ENCODE results near the gene TMEM63A.

TMEM63A gene

GRCh38 chr1:225868631-225869330, 13.4 kb downstream of the TMEM63A start:
- no peak for DNase-seq

GRCh38 chr1:225866981-225867380, 15.2 kb downstream of the TMEM63A start:
- DNase-seq: no peak

DNA sequence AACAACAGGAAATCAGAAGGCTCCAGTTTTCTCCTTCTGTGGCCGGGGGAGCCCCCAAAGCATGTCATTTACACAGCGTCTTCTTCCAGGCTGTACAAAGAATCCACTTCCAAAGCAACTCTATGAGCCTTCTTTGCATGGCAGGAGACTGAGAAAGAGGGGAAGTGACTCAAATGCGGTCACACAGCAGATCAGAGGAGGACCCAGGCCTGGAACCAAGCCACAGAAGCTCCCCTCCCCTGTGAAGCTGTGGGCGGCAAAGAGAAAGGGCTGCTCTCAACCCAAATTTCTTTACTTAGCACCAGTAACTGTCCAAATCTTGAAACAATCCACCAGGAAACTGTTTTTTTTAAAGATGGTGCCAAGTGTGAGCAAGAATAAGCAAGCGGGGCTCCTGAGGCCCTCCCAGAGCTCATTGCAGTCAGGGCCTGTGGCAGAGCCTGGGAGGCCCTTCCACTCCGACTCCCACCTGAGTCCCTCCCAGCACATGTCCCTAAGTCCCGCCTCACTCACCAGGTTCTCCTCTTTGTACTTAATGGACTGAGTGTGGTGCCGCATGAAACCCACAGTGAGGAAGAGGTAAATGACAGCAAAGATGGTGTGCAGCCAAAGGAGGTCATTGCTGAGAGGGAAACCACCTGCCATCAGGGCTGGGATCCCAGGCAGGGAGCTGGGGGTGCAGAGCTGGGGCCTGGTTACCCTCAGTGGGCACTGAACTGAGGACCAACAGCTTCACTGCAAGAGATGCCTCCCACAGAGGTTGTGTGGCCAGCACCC, 15.9 kb downstream of the TMEM63A start:
- DNase-seq: no peak

DNA sequence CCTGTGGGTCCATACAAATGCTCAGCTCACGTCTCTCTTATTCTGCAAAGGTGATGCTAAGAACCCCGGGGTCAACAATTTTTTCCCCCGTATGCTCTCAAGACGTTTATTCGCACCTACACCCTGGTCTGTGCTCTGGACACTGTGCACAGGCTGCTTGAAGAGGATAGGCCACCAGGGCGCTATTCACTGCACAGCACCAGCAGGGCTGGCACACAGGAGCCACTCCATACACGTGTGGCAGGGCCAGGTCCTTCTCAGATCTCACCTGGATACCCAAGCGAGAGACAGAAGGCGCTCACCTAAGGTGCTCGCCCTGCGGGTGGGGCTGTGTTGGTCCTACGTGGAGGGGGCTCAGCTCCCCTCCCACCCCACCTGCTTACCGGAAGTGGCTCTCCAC, 16.7 kb downstream of the TMEM63A start:
- DNase-seq: no peak

GRCh38 chr1:225863167-225863566, 19.0 kb downstream of the TMEM63A start:
- no peak for DNase-seq

GRCh38 chr1:225862581-225862950, 19.6 kb downstream of the TMEM63A start:
- DNase-seq: no peak

DNA sequence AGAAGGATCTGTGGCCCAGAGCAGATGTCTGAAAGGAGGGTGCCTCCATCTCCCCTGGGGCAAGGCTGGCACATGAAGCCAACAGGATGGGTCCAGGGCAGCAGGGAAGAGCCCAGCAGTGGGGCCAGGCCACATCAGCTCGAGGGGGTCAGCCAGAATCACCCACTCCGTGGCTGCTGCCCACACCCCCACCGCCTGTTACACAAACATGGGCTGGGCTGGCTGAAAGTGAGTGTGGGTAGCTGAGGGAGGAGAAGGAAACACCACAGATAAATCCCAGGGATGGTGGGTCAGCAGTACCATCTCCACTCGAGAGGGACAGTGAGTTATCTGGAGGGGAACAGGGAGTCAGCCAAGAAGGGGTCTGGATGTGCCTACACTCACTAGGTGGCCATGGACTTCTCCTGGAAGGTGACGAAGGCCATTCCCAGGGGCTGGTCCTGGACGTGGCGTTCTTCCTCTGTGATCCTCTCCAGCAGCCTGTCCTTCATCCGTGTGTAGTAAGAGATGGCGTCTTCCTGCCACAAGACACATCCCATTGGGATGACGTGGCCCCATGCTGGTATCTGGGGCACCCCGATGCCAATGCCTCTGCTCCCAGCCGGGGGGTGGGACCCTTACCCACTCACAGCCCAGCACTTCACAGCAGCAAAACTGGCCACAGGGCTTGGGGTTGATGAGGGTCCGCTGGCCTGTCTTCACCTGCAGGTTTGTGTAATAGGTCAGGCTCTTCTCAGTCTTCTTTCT, 20.2 kb downstream of the TMEM63A start:
- DNase-seq: no peak

DNA sequence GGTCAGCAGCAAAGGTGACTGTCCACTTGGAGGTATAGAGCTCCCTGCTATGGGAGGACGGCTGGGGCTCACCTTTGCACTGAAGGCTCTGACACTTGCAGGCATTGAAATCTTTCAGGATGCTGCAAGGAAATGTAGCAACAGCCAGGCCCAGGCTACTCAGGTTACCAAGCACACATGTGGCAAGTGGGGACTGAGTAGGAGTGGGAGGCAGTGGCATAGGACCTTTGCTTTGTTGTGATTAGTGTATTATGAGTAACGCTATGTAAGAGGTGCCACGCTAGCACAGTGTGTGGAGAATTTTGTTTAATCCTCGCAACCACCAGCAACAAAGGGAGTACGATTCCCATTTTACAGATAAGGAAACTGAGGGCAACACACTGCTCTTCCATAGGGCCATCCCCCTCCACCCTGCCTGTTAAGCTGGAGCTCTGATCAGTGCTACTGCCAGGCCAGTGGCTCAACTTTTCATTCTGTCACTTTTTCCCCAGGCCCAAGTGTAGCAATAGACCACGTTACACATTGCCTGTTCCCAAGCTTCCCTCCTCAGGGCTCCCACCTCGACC, 21.2 kb downstream of the TMEM63A start:
- no peak for DNase-seq

- no peak for DNase-seq
Measured at GRCh38 chr1:225860107-225860506, 22.1 kb downstream of the TMEM63A start.

DNA sequence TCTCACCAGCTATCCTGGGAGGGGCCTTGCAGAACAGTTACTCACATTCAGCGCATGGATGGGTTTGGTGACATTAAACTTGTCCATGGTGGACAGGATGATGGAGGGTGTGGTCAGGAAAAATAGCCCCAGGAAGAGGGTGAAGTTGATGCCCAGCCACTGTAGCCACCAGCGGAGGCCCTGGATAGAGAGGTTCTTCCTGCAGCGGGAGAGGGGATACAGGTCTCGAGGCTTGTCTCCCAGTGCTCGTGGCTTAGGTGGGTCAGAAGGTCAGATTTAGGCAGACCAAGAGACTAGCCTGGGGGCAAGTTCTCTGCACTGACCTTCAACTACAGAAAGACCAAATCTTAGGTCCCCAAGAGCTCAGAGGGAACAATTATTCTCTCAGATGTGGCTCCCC, 23.0 kb downstream of the TMEM63A start:
- DNase-seq: no peak

GRCh38 chr1:225857256-225857655, 24.9 kb downstream of the TMEM63A start:
- peak in 19 of 56 donors; percentile 14 to 72 (median 44) for DNase-seq

- peak in 6 of 56 donors; percentile 15 to 44 (median 28) for DNase-seq
Measured at GRCh38 chr1:225855503-225856300, 26.5 kb downstream of the TMEM63A start.

GRCh38 chr1:225853441-225853840, 28.7 kb downstream of the TMEM63A start:
- DNase-seq: no peak

GRCh38 chr1:225852413-225853124, 29.6 kb downstream of the TMEM63A start:
- no peak for DNase-seq

DNA sequence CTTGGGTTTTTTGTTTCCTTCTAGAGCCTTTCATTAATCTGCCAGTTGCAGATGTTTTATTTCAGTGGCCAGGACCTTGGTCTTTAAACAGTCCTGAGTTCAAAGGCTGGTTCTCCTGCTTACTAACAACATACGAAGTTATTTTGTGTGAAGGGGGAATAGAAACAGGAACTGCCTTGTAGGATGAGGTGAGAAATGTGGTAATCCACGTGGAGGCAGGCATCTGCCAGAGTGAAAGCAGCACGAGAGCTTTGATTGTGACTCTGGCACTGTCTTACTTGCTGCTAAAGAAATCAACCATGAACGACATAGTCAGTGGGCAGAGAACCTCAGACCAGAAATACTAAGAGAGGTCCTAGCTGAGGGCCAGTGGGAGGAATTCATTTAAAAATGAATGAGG, 30.4 kb downstream of the TMEM63A start:
- no peak for DNase-seq

- DNase-seq: no peak
Measured at GRCh38 chr1:225850370-225850769, 31.8 kb downstream of the TMEM63A start.

DNA sequence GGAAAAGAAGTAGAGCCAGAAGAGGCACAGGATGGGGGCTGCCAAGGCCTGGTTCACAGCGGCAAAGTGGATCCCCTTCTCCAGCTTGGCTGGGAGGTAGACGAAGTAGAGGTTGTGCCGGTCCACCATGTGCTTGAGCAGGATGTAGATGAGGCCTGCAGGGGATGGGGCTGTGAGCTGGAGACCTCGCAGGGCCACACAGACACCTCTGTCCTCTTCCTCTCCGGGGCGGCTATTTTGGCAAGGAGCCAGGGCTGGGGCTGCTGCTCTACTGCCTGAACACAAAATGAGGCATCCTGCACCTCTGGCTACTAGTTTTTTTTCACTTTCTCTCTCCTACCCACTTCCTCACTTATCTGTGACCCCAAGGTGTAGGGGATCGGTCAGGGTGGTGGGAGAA, 32.3 kb downstream of the TMEM63A start:
- DNase-seq: peak in 11 of 56 donors; percentile 5 to 73 (median 30)

DNA sequence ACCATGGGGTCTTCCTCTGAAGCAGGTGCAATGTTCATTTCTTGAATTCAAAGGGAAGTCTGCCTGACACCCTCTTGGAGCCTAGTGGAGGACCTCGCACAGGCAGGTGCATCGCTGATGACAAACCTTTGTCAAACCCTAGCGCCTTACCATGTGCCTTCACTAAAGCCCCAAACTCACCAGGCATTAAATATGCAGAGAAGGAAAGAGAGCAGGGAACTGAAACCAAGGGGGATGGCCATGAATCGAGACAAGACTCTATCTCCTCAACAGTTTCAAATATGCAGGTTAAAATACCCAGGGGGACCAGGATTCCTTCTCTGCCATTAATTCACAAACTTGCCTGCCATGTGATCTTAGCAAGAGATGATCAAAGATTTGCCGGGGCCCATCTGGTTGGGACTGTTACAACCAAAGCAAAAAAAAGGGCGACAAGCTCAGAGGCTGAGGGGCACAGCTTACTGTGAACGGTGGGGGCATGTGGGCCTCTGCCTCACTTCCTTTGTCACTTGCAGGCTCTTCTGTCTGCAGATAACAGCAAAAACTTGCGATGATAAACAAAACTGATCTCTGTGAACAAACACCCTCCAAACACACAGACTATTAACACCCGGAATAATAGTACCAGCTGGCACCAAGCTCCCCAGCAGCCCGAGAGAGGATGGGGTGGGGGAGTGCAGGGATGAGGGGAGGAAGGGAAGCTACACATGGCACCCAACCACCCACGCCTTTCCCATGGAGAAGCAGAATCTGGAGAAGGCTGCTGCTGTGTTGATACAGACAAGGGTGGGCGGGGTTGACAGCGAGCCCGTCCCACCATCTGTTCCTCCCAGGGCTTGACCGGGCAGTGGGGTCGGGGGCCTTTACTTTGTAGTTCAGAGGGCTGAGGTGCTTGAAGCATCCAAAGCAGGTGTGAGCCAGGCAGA, 33.9 kb downstream of the TMEM63A start:
- peak in 48 of 56 donors; percentile 28 to 87 (median 63) for DNase-seq

DNA sequence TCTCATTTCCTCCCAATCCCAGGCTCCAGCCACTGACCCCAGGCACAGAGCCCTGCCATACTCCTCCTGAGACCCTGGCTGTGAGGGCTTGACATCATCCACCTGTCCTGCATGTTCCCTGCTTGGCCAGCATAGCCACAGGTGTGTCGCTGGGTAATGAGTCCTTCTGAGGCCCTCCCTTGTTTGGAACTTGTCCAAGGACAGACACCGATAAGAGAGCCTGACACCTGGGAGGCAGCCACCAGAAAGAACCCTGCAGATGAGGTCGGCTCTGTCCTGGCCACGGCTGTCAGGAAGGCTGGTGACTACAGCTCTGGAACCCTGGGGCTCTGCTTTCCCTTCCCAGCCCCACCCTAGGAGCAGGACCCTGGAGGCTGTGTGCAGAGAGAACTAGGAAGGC, 34.6 kb downstream of the TMEM63A start:
- DNase-seq: no peak

Data from amygdala (tissue), 56 donors.